GM21528 (cell line): ENCODE data around the gene FDX1.

Source experiments
- ATAC-seq: cut with Tn5 transposase; IDR thresholded peaks from one replicate; pipeline ENCODE4 v1.9.1; 2021; ENCODE audit warnings: mild to moderate bottlenecking, moderate library complexity; ENCODE audit not compliant: unreplicated experiment, low FRiP score

FDX1 gene

DNA sequence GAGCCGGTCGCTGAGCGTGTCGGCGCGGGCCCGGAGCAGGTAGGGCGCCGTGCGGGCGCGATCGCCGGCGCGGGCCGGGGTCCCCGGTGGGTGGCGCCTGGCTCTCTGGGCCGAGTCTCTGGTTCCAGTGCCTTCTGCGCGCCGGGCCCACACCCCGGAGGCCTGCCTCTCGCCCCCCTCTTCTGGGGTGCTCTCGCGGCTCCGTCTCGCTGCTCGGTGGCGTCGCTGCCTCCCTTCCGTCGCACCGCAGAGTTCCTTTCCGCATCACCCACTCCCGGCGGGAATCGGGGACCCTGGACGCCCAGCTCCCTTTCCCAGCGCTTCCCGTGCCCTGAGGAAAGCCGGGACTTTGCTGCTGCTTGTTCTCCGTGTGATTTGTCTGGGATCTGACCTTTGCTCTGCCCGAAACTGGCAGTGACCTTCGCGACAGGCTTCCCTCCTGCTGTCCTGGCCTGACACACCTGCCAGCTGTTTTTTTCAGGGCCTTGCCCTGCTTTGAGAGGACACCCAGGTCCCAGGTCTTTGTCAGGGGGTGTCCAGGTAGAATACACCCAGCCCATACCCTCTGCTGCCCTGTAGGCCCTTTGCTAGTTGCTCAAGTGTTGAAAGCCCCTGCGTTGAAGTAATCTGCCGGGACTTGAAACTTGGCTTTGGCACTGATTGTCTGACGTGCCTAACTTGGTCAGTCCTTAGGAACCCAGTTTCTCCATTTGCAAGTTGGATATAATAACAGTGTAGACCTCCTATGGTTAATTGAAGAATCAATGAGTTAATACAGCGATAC lies 711 bp downstream of the FDX1 start:
- peak; percentile 49 for ATAC-seq

DNA sequence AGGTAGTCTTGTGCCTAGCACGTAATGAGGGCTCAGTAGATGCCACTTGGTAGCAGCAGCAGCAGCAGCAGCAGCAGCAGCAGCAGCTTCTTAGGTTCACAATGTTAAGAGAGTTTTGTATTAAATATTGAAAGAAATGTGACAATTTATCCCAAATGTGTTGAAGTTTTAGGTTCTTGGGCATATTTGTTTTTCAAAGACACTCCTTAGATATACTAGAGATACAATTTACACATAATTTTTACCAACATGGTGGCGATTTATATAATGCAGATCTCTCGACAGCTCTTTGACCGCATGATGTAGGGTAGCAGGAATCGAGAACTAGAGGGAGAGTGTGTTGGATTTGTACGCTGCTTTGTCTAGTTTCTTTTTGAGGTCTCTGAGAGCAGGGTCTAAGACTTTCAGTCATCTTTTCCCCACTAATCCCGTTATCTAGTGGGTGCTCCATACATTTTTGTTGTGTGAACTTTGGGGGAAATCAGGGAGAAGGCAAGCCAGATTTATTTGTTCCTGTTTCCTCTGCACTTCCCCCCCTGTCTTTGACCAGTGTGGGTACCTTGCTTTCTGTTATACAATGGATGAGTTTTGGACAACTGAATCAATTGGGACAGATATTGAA lies 1.4 kb downstream of the FDX1 start:
- no peak for ATAC-seq

DNA sequence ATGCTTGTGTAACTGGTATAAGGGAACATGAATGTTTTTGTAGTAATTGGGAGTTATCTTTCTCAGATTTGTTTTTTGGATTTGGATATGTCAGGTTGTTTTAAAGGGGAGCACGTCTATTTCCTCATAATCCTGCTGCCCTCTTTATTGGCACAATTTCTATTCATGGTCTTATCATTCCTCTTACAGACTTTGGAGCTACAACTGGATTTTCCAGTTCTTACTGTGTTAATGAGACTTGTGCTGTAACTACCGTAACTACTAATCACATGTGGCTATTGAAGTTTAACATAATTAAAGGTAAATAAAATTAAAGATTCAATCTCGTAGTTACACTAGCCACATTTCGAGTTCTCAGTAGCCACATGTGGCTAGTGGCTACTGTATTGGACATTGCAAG lies 1.9 kb downstream of the FDX1 start:
- no peak for ATAC-seq

DNA sequence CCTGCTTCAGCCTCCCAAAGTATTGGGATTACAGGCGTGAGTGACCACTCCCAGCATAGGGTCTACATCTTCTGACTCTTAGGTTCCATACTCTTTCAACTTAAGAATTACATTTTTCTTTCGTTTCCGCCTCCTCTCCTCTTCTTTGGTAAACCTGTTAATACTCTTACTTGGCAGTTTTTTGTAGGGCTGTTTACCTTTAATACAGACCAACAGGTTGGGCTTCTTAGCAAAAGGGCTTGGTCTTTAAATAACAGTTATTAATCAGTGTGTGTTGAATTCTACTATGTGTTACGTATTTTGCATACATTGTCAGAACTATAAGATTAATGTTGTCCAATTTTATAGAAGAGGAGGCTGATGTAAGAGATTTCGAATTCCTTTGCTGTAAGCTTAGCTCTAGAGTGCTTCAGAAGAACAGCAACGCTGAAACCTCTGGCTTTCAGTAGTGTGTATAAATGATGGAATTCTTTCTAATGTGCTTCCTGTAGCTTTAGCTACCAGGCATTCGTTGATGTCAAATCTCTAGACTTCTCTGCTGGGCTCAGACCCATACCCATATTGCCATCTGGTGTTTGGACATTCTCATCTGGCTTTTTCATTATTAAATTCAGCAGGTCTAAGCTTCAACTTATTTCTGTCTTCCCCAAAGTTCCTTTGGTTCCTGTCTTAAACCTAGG lies 3.1 kb downstream of the FDX1 start:
- no peak for ATAC-seq

DNA sequence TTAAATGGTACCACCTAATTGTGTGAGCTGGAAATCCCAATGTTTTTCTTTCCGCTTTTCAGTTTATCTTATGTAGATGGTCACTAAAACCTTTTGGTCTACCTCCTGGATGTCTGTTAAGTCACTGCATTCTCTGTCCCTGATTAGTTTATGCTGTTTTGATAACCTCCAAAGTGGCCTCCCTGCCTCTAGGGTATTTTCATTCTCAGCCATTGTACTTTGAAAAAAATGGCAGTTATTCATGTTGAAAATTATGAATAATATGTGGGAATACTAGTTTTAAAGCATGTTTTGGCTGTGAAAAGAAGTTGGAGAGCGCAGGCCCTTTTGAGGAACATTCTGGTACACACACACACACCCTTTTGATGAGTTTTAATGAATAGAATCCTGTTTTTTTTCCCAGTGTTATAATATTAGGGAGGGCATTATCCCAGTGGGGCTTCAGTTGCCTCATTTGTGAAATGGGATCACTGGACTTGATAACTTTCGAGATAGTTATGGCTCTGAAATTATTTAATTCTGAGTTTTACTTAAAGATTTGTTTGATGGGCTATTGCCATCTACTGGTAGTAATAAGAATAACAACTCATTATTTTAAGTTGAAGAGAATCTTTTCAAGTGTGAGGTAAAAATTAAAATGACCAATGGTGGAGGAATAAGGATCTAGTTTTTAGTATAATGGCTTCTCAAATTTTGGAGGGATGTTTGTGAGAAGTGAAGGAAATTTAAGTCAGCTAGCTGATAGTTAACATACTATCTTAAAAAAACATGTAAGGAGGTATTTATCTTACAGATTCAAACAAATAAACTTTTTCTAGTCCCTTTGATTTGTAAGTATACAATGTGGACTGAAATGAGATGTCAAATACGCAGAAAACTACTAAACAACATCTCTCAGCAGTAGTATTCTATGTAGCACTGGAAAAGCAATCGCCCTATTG lies 3.9 kb downstream of the FDX1 start:
- ATAC-seq: no peak

DNA sequence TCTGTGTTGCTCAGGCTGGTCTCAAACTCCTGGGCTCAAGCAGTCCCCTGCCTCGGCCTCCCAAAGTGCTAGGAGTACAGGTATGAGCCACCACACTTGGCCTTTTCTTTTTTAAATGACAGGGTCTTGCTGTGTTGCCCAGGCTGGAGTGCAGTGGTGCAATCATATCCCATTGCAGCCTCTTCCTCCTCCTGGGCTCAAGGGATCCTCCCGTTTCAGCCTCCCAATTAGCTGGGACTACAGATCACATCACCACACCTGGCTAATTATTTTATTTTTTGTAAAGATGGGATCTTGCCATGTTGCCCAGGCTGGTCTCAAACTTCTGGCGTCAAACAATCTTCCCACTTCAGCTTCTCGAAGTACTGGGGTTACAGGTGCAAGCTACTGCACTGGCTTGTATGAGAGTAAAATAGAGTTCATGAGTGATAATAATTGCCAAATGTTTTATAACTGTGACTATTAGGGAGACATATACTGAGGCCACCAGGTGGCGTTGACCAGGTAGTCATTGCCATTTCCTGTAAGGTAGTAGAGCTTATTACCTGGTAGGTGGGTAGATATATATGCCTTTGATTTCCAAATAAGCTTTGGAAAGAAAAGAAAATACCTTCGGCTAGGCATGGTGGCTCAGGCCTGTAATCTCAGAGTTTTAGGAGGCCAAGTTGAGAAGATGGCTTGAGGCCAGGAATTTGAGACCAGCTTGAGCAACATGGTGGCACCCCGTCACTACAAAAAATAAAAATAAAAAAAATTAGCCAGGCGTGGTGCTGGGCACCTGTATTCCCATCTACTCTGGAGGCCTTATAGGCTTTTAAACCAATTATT lies 5.4 kb downstream of the FDX1 start:
- ATAC-seq: no peak

DNA sequence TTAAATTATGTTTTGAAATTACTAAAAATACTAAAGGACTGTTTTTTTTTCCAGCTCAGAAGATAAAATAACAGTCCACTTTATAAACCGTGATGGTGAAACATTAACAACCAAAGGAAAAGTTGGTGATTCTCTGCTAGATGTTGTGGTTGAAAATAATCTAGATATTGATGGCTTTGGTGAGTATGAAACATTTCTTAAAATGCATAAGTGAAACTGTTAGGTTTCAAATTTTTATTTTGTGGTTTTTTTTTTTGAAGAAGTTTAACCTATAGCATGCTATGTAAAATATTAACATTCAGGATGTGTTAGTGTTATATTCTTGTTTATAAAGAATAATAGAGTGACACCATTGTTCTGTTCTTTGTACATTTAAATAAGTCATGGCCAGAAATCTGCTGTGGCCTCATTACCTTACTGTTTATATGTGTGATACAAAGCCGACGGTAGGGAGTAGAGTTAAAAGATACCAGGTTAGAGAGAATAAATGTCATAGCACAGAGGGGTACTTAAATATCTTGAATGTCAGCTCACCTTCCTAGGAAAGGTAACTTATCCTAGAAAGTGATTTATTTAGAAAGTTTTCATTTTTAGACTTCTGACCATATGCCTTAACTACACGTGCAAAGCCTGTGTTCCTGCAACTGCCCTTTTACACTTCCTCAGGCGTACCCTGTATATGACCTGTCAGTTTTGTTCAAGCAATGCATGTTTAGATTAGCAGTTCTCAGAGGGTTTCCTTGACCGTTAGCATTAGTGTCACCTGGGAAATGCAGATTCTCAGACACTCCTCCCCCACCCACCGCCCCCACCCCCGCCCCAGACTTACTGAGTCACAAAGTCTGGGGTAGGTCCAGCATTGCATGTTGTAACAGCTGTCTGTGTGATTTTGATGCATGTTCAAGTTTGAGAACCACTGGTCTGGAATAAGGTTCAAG lies 6.3 kb downstream of the FDX1 start:
- ATAC-seq: peak; percentile 44

DNA sequence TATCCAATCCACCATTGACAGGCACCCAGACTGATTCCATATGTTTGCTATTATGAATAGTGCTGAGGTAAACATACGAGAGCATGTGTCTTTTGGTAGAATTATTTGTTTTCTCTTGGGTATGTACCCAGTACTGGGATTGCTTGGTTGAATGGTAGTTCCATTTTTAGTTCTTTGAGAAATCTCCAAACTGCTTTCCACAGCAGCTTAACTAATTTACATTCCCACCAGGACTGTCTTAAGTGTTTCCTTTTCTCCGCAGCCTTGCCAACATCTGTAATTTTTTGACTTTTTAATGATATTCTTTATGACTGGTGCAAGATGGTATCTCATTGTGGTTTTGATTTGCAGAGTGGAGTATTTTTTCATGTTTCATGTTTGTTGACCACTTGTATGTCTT lies 8.3 kb downstream of the FDX1 start:
- no peak for ATAC-seq

DNA sequence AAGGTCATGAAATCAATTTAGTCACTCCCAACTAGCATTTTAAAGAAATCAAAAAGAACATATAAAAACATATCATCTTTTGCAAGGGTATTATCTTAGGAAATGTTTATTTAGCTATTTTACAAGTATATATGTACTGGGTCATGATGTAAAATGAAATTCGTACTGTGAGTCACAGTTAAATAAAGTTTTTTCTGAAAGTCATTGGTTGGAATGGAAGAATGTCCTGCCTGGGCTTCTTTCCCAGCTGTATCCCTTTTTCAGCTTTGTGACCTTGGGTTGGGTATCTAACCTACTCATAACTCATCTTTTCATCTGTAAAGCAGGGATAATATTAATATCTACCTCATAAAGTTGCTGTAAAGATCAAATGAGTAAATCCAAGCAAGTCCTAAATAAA lies 15.7 kb downstream of the FDX1 start:
- ATAC-seq: no peak

DNA sequence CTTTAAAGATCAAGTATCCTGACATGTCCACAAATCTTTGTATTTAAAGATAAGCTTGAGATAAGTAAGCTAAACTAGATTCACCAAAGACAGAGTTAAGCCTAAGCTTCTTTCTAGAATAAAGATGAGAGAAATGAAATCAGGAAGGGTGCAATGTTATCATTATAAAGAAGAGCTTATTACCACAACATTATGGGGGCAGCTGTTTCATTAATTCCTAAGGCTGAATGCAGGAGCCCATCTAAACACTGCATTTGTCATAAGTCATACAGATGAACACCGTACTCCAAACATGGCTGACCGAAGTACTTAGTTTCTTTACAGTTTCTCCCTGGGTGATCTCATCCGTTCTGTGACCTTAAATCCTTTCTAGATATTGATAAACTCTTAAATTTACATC lies 16.3 kb downstream of the FDX1 start:
- ATAC-seq: no peak

GRCh38 chr11:110446594-110446993 lies 16.8 kb downstream of the FDX1 start:
- no peak for ATAC-seq

GRCh38 chr11:110447343-110447742 lies 17.6 kb downstream of the FDX1 start:
- ATAC-seq: no peak

DNA sequence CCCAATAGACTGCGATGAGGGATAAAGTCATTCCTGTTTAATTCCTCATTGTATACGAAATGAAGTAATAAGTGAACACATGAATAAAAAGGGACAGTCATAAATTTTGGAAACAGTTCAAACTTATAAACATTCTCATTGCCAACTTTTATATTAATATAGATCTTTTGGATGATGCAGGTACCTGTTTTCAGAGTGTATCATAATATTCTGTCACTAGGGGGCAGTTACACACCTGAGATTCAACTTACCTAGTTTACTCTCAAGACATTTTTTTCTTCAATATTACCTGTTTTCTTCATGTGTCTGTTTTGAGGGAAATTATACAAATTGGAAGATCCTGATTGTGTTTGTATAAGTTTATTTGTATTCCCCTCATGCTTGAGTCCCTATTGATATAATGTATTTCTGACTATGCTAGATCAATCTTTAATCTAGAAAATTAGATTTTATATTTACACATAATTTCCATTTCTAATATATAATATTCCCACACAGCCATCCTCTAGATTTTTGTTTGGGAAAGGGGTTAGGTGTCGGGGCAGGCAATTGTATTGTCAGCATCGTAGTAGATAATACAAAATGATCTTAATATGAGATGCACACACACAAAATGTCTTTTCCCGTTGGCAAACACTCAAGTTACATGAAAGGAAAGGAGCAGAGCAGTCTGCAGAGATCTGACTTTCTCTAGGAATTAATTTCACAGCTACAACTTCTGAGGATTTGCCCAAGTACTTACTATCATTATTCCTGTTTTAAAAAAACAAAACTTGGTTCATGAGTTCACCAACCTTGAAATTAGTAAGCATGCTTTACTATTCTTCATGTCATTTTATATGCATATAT lies 18.4 kb downstream of the FDX1 start:
- ATAC-seq: no peak

GRCh38 chr11:110450246-110450645 lies 20.5 kb downstream of the FDX1 start:
- no peak for ATAC-seq

- no peak for ATAC-seq
These were observed 23.0 kb downstream of the FDX1 start for GRCh38 chr11:110452720-110453119.

DNA sequence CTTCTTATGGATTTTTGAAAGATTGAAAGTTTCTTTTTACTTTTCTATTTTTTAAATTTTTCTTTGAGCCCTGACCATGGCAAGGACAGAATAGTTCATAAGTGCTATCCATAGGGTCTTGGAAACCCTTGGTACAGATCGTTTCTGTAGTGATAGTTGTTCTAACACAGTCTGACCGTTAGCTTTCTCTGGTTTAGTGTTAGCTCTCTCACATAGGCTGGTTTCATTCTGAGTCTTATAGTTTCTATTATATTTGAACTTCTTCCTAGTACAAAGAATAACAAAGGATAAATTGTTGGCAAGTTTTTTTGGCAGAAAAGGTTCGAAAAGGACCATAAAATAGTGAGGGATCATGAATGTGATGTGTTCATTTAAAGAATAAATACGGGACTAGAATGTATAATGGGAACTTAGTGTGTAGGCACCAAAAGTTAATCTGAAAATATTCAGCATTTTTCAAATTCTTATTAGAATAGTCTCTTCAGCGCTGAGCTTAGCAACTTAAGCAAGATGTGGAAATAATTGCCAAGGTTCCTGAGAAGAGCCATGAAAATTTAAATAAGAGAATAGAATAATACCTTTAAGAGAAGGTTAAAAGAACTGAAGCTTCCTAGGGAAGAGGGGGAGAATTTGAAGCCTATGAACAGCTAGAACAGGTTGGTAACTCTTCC lies 24.1 kb downstream of the FDX1 start:
- peak; percentile 77 for ATAC-seq

DNA sequence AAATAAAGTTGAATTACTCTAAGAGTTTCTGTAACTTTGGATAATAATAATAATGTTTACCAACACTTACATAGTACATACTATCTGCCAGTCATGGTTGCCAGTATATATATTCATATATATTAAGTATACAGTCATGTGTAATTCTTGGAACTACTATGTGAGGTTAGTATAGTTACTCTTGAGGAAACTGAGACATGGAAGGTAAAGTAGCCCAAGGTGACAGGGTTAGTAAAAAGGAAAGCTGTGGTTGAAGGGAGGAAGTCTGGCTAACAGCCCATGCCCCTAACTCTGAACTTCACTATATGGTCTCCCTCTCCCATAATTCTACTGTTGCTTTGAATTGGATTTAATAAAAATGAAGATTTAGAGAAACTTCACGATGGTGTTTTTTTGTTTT lies 24.9 kb downstream of the FDX1 start:
- ATAC-seq: peak; percentile 54
